GM12878 (cell line): ENCODE data around the gene CREB5. TPM values are rescaled to one million over a fixed set of nuclear protein-coding genes. Genes with fewer than 3 reads are reported as not detected.

ENCODE experiments used
- ATAC-seq: fragments of 200-7000 bp; cut with Tn5 transposase; 3 replicates; pipeline ENCODE4 v1.9.1; 2020; ENCODE audit warnings: mild to moderate bottlenecking, moderate library complexity
- BruUV-seq: library from RNA; stranded (reverse); fragments of 400-500 nt; replicated peaks from 2 replicates; lab custom pipeline; 2021; lab: Mats Ljungman, UMichigan
- CTCF ChIA-PET: fragments of 300-600 bp; sonication (Branson Sonifier 250); formaldehyde crosslinking; extraction: SDS; loops from one replicate; lab custom pipeline; 2021; ENCODE audit warnings: inconsistent platforms; lab: Yijun Ruan, JAX
- POLR2A ChIA-PET: fragments of 350-600 bp; formaldehyde crosslinking; extraction: SDS; loops from one replicate; lab custom pipeline; 2021; ENCODE audit warnings: inconsistent platforms; lab: Charles Lee
- RAD21 ChIA-PET: fragments of 300-600 bp; sonication (Branson Sonifier 250); formaldehyde crosslinking; loops from one replicate; lab custom pipeline; 2023; ENCODE audit warnings: antibody characterized with exemption; ENCODE audit not compliant: unreplicated experiment; lab: Charles Lee
- SMC1A ChIA-PET: fragments of 300-600 bp; sonication (Branson Sonifier 250); formaldehyde crosslinking; loops from one replicate; lab custom pipeline; 2023; ENCODE audit not compliant: unreplicated experiment, uncharacterized antibody; lab: Charles Lee
- DNase-seq: peaks from one replicate; pipeline ENCODE4 v3.0.0-alpha.2; 2011; ENCODE audit warnings: low read depth, low spot score
- FAIRE-seq: peaks from 3 replicates; lab custom pipeline; 2011; peaks lifted over from hg19 to GRCh38; lab: Jason Lieb, UNC
- H2AFZ ChIP-seq: 2 replicates; pipeline ENCODE4 v1.6.0; 2011; ENCODE audit warnings: low read depth, low read length, control low read depth; ENCODE audit not compliant: control insufficient read depth
- H3K27ac ChIP-seq: 2 replicates; pipeline ENCODE4 v1.5.1; 2011; ENCODE audit warnings: control low read depth; ENCODE audit not compliant: control insufficient read depth, insufficient read depth
- H3K27me3 ChIP-seq, 2 experiments: replicated peaks in 1 of 2; 2 replicates each; pipeline versions ENCODE4 v1.6.0 to v1.6.1; 2011; ENCODE audit warnings: low read length in 1 of 2; ENCODE audit not compliant: control insufficient read depth in 2 of 2, insufficient read depth in 2 of 2
- H3K36me3 ChIP-seq, 2 experiments: 2 replicates each; pipeline ENCODE4 v1.5.1; 2011; ENCODE audit warnings: low read length in 1 of 2; ENCODE audit not compliant: control insufficient read depth in 2 of 2, insufficient read depth in 2 of 2
- H3K4me1 ChIP-seq: 2 replicates; pipeline ENCODE4 v1.6.1; 2011; ENCODE audit warnings: mild to moderate bottlenecking, low read length, moderate library complexity, mixed read lengths; ENCODE audit not compliant: control insufficient read depth, insufficient read depth
- H3K4me2 ChIP-seq: 2 replicates; pipeline ENCODE4 v1.6.0; 2011; ENCODE audit warnings: control low read depth; ENCODE audit not compliant: control insufficient read depth, insufficient read depth
- H3K4me3 ChIP-seq: fragments of 200-600 bp; sonication (generic); 2 replicates; pipeline ENCODE4 v1.5.1; 2016
- H3K79me2 ChIP-seq: 2 replicates; pipeline ENCODE4 v1.6.0; 2011; ENCODE audit warnings: low read length; ENCODE audit not compliant: control insufficient read depth, insufficient read depth
- H3K9ac ChIP-seq: 2 replicates; pipeline ENCODE4 v1.8.0; 2011; ENCODE audit warnings: low read length, control low read depth, mixed read lengths; ENCODE audit not compliant: control insufficient read depth, insufficient read depth
- H3K9me3 ChIP-seq: replicated peaks from 3 replicates; pipeline ENCODE4 v1.5.1; 2011; ENCODE audit warnings: mild to moderate bottlenecking, low read length; ENCODE audit not compliant: control insufficient read depth, insufficient read depth
- H4K20me1 ChIP-seq: 2 replicates; pipeline ENCODE4 v1.6.0; 2011; ENCODE audit not compliant: control insufficient read depth, insufficient read depth
- BACH1 ChIP-seq: fragments of 450-650 bp; IDR thresholded peaks from 2 replicates; pipeline ENCODE4 v1.6.1; 2017; ENCODE audit warnings: mild to moderate bottlenecking, borderline replicate concordance
- GATAD2B ChIP-seq: fragments of 450-650 bp; conservative IDR thresholded peaks from 2 replicates; pipeline ENCODE4 v1.6.1; 2017; ENCODE audit warnings: low read depth, mild to moderate bottlenecking, moderate library complexity
- HDGF ChIP-seq: fragments of 450-650 bp; IDR thresholded peaks from 2 replicates; pipeline ENCODE4 v1.6.1; 2016; ENCODE audit warnings: antibody characterized with exemption
- IRF4 ChIP-seq: IDR thresholded peaks from 2 replicates; pipeline ENCODE4 v1.6.1; 2011; ENCODE audit warnings: low read depth, low read length
- KAT2A ChIP-seq: conservative IDR thresholded peaks from 2 replicates; pipeline ENCODE4 v1.6.1; 2011; ENCODE audit warnings: low read depth, low read length; ENCODE audit not compliant: control insufficient read depth
- NFYB ChIP-seq: IDR thresholded peaks from 2 replicates; pipeline ENCODE4 v1.6.1; 2011; ENCODE audit warnings: low read depth, mild to moderate bottlenecking, low read length, improper control_type of control experiment, moderate library complexity; ENCODE audit not compliant: insufficient read depth
- PML ChIP-seq: IDR thresholded peaks from 2 replicates; pipeline ENCODE4 v1.6.1; 2012; ENCODE audit warnings: low read length, inconsistent platforms
- STAT1 ChIP-seq: fragments of 450-650 bp; conservative IDR thresholded peaks from 2 replicates; pipeline ENCODE4 v1.6.1; 2014; ENCODE audit warnings: antibody characterized with exemption, mild to moderate bottlenecking
- SUZ12 ChIP-seq: fragments of 200-600 bp; sonication (generic); IDR thresholded peaks from one replicate; pipeline ENCODE4 v1.6.1; 2018; ENCODE audit warnings: antibody characterized with exemption, mild to moderate bottlenecking; ENCODE audit not compliant: unreplicated experiment
- WRNIP1 ChIP-seq: IDR thresholded peaks from 2 replicates; pipeline ENCODE4 v1.6.1; 2011; ENCODE audit warnings: low read depth, low read length, improper control_type of control experiment, borderline replicate concordance
- WGBS: methylation state at CpG from one replicate; pipeline ENCODE4 v1.1.6; 2016; ENCODE audit warnings: low lambda C conversion rate; ENCODE audit not compliant: insufficient replicate concordance, insufficient coverage; ENCODE audit errors: missing lambda C conversion rate; 5-methylcytosine and 5-hydroxymethylcytosine counted together
- in situ Hi-C: fragments of 300-500 bp; cut with MboI; formaldehyde crosslinking; loops from 9 replicates; pipeline ENCODE4 v1.14.3; 2018; ENCODE audit warnings: mixed read lengths
- intact Hi-C: fragments of 100-400 bp; cut with micrococcal nuclease; formaldehyde crosslinking; loops from one replicate; pipeline ENCODE4 v1.14.2; 2022; ENCODE audit not compliant: unreplicated experiment
- polyA plus RNA-seq, 11 experiments: library from polyadenylated mRNA; depleted of rRNA in 4 of 11; unstranded in 6 of 11; stranded (reverse) in 5 of 11; fragments of >200 nt; fragmentation: Nextera tagmentation in 4 of 11; fragmentation: Illumina TruSeq in 1 of 11; extraction: Ambion mirVana in 4 of 11; extraction: Trizol in 1 of 11; gene quantifications; 1 replicate in 1 of 11; 2 replicates in 10 of 11; pipeline versions ENCODE4 v1.2.1 to v1.2.3, GENCODE V29; 2011 to 2016; ENCODE audit warnings: inconsistent platforms in 2 of 11, missing spikeins in 2 of 11, low read depth in 1 of 11
- total RNA-seq, 4 experiments: library from RNA; depleted of rRNA in 3 of 4; stranded (reverse); fragments of >200 nt in 3 of 4; fragmentation: Illumina TruSeq in 1 of 4; extraction: Trizol in 1 of 4; gene quantifications; 2 replicates each; pipeline versions ENCODE4 v1.2.1 to v1.2.3, GENCODE V29; 2013 to 2021

Gene CREB5
- total and polyA plus RNA-seq, 10 of the 15 experiments (the other 5 are each of a cell fraction or from before 2014, with no cell fraction given) = 12.9 to 74.1 (median 53.0) TPM

GRCh38 chr7:28745351-28745750 lies 333.0 kb downstream of the CREB5 start:
- ChIA-PET POLR2A (interaction anchor here (0.9 kb wide), 1 partner anchor 9 kb away, joined by 7 read pairs; no protein-coding TSS in a partner anchor), RAD21 (interaction anchor here (0.6 to 1.5 kb wide), 2 partner anchors 53 to 332 kb away, joined by 3 to 4 read pairs; partner anchors contain the start of gene CREB5), SMC1A (interaction anchor here (1.2 to 1.3 kb wide), 4 partner anchors 9 to 46 kb away, joined by 3 to 6 read pairs (median 4); no protein-coding TSS in a partner anchor), CTCF (interaction anchor here (0.7 to 1.4 kb wide), 3 partner anchors 9 to 353 kb away, joined by 3 to 4 read pairs (median 3); no protein-coding TSS in a partner anchor)
- 93% methylated on average over 3 of the region's 3 CpGs for WGBS
- H2AFZ ChIP-seq = no peak overlapping the region
- in situ Hi-C loops = no loop called here
- no peaks in the 10 kb centered on the region for H3K9me3 ChIP-seq
- H3K36me3 ChIP-seq = peaks cover 0 to 7% of the 10 kb centered on the region in 2 experiments; a peak in 2 of 4 replicates
- no peak overlapping the region for H3K9ac ChIP-seq
- no peaks in the 10 kb centered on the region for H3K27me3 ChIP-seq
- no peak overlapping the region for H3K4me3 ChIP-seq
- no peak overlapping the region for H3K27ac ChIP-seq
- H3K4me1 ChIP-seq = peaks cover under 1% of the 10 kb centered on the region; the same call in 1 of the 2 replicates
- no peaks in the 10 kb centered on the region for H4K20me1 ChIP-seq
- intact Hi-C loops = no loop called here
- DNase-seq = no peak
- no peaks in the 10 kb centered on the region for H3K79me2 ChIP-seq
- no peak for FAIRE-seq
- no TSS peak for BruUV-seq
- no peak for ATAC-seq
- no peak for TF ChIP-seq NFYB
- TF ChIP-seq GATAD2B = no peak
- TF ChIP-seq HDGF = no peak
- no peak for TF ChIP-seq WRNIP1
- TF ChIP-seq BACH1 = no peak
- no peak for TF ChIP-seq KAT2A
- no peak for TF ChIP-seq STAT1
- no peak for TF ChIP-seq PML
- no peak for TF ChIP-seq IRF4
- no peak for TF ChIP-seq SUZ12
- no peak overlapping the region for H3K4me2 ChIP-seq
